Measurements from ENCODE around the gene OXCT1.
A peak's percentile ranks its signal among the peaks of the same experiment; 100 is the strongest.
"Not testable (repeated sequence)": the region's sequence is repeated elsewhere in the genome, so short reads cannot be mapped to it uniquely, and the experiment has no call there.

OXCT1 gene

DNA sequence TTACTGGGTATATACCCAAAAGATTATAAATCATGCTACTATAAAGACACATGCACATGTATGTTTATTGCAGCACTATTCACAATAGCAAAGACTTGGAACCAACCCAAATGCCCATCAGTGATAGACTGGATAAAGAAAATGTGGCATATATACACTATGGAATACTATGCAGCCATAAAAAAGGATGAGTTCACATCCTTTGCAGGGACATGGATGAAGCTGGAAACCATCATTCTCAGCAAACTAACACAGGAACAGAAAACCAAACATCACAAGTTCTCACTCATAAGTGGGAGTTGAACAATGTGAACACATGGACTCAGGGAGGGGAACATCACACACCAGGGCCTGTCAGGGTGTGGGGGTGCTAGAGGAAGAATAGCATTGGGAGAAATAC is 155.8 kb downstream of the OXCT1 start:
- DNase-seq (ENCODE audit: low spot score): not testable (repeated sequence)

DNA sequence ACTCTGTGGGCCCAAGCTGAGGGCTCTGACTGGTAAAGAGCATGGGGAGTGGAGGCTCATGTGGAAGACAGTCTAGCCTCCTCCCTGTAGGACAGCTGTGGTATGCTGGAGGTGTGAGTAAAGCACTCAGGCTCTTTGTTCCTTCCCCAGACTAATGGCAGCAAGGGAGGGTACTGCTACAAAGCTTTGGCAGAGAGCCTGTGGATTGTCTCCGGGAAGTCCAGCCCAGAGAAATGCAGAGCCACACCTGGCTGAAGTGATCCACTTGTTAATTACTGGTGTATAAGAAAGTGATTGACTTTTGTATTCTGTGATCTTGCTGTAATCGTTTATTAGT is 161.7 kb downstream of the OXCT1 start:
- no peak for DNase-seq (ENCODE audit: low spot score)

DNA sequence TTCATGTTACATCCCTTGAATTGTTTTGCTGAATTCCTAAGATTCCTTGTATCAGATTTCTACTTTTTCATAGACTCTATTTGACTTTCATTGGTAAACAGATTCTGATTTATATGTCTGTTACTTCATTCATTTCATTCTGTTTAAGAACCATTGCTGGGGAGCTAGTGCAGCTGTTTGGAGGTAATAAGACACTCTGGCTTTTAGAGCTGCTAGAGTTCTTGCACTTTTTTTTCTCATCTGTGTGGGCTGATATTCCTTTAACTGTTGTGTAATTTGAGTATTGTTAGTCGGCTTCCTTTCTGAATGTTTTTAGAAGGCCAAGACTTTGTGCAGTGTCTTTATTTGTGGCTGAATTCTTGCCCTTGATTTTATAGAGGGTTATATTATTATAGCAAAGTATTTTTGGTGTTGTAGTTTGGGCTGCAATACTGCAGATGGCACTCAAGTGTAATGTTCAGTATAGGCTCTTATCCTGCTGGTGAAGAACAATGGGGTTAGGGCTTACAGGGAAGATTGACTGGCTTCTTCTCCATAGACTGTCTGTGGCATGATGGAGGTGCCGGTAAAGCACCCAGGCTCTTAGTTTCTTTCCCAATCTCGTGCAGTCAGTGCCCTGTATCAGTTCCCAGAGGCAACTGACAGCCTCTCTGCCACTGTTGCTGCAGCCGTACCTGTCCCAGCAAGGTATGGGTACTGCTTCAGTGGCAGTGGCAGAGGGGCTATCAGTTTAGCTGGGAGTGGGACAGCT is 162.2 kb downstream of the OXCT1 start:
- DNase-seq (ENCODE audit: low spot score): peak; percentile 73

DNA sequence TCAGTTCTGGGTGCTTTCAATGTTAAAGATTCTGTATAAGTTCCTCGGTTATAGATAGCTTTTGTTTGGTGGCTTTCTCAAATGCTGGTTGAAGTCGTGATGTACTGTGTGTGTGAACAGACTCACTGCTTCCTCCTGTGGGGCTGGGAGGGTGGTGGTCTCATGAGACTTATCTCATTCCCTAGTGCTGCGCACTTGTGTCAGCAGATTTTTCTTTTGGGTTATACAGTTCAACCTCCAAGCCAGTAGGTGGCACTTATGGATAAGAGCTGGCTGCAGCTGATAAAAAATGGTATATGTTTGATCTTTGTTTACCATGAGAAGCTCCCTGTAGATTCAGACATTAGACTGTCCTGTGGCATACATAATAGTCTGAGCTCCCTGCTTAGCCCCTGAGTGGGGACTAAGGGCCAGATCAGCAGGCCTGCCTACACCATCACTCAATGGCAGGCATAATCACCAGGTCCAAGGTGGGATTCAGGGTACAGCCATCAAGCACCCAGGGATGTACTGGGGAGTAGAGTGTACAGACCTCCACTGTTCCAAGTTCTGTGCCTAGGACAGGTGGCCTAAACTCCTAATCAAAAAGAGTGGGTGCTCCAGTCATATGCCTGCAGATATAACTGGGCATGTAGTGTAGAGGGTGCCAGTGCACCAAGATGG is 174.2 kb downstream of the OXCT1 start:
- DNase-seq (ENCODE audit: low spot score): no peak

DNA sequence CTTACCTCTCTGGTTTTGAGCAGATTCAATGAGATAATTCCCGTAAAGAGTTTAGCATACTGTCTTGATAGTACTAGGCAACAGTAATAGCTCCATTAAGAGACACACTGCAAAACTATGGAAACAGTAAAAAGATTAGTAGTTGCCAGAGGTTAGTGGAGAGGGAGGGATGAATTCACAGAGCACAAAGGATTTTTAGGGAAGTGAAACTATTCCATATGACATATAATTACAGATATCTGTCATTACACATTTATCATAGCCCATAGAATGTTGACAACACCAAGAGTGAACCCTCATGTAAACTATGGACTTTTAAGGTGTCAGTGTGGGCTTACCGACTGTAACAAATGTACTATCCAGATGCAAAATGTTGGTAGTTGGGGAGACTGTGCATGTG is 183.5 kb downstream of the OXCT1 start:
- DNase-seq (ENCODE audit: low spot score): no peak

DNA sequence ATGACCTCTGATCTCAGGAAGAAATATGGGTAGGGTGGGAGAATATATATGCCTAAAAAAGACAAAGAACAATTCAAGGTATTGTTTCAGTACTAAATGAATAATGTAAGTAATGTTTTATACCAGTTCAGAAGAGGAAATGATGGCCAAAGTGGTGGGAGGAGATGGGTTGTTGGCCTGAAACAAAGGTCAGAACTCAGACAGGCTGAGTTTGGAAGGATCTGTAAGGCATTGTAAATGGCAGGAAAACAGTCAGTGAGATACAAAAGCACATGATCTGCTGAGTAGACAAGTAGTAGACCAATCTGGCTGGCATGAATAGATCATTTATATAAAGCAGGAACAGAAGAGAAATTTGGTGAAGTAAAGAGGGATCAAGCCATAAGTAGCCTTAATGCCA is 184.0 kb downstream of the OXCT1 start:
- no peak for DNase-seq (ENCODE audit: low spot score)

DNA sequence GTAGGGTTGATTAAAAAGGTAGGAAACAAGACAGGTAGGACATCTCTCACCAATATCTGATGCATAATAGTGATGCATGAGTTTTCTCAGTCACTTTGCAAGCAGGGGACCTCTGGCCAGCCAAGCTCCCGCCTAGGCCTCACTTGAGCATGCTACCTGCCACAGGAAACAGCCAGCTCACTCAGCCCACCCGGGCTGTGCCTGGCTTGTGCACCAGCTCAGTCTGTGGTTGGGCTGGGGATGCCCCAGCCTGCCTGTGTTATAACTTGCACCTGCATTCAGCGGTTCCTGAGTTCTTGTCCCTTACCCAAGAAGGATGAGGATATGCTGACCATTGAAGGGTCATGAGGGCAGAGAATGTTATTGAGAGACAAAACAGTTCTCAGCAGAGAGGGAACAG is 187.0 kb downstream of the OXCT1 start:
- no peak for DNase-seq (ENCODE audit: low spot score)

DNA sequence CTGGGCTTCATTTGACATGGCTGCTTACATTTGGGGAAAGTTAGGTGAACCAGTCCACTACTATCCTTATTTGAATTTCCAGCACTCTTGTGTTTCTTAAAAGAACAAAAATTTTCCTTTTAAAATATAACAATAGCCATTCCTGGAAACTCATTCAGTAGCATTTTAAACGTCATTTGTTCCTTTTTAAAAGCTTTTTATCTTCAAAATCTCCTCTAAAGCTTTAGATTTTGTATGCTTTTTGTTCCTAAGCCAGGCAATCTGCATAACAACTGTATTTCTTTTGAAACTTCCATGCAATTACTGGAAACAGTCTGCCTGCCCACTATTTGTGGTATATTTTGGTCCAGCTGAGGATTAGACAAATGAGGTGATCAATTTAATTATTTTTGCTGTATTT is 187.6 kb downstream of the OXCT1 start:
- DNase-seq (ENCODE audit: low spot score): no peak

DNA sequence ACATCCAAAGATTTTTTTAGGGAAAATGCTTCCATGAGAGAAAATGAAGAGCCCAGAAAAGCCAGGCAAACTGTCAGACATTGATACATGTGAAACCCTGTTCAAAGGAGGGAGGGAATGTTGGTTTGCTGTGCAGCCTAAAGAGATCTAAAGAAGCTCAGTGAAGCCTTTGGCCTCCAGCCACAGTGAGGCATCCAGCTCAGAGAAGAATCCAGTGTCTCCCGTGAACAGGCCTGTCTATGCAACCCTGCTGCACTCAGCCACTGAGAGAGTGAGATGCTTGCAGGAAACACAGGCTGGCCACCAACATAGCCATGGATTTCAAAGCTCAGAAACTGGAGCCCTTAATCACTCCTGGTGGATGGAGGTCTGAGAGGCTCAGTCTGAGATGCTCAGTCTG is 188.4 kb downstream of the OXCT1 start:
- DNase-seq (ENCODE audit: low spot score): no peak

All from iPS-NIHi11 (cell line).